H1 (cell line): Measurements from ENCODE around the gene CAPN1. TPM values are rescaled to one million over a fixed set of nuclear protein-coding genes. Genes with fewer than 3 reads are reported as not detected.

ENCODE experiments used
- CTCF ChIA-PET: fragments of 300-600 bp; sonication (Branson Sonifier 250); formaldehyde crosslinking; loops from one replicate; lab custom pipeline; 2021; ENCODE audit not compliant: partially characterized antibody; lab: Charles Lee
- POLR2A ChIA-PET: fragments of 300-600 bp; sonication (Branson Sonifier 250); formaldehyde crosslinking; loops from one replicate; lab custom pipeline; 2021; ENCODE audit warnings: inconsistent platforms; ENCODE audit not compliant: partially characterized antibody; lab: Charles Lee
- DNase-seq, 2 experiments: peaks; one replicate each; pipeline versions ENCODE4 v3.0.0 to v3.0.0-alpha.2; 2010 to 2022; ENCODE audit warnings: low spot score in 2 of 2, low read depth in 1 of 2, mixed read lengths in 1 of 2
- FAIRE-seq: peaks from 2 replicates; lab custom pipeline; 2011; peaks lifted over from hg19 to GRCh38; lab: Jason Lieb, UNC
- H2AFZ ChIP-seq: 2 replicates; pipeline ENCODE4 v1.8.1; 2012; ENCODE audit warnings: low read length, inconsistent platforms
- H2AK5ac ChIP-seq: 2 replicates; pipeline ENCODE4 v1.6.1; 2013; ENCODE audit warnings: low read depth, low read length
- H2BK120ac ChIP-seq: replicated peaks from 2 replicates; pipeline ENCODE3; 2013; ENCODE audit warnings: low read depth, low read length, inconsistent platforms
- H2BK12ac ChIP-seq: 2 replicates; pipeline ENCODE4 v1.6.1; 2013; ENCODE audit warnings: low read depth, low read length
- H2BK15ac ChIP-seq: 2 replicates; pipeline ENCODE4 v1.6.1; 2013; ENCODE audit warnings: low read length
- H2BK20ac ChIP-seq: 2 replicates; pipeline ENCODE4 v1.6.1; 2013; ENCODE audit warnings: low read length
- H2BK5ac ChIP-seq: 2 replicates; pipeline ENCODE4 v1.6.1; 2013; ENCODE audit warnings: low read depth, low read length
- H3K14ac ChIP-seq: 2 replicates; pipeline ENCODE4 v1.6.1; 2013; ENCODE audit warnings: inconsistent platforms; ENCODE audit not compliant: insufficient read length
- H3K18ac ChIP-seq: 2 replicates; pipeline ENCODE4 v1.6.1; 2013; ENCODE audit warnings: low read length; ENCODE audit errors: extremely low read depth
- H3K23ac ChIP-seq: 2 replicates; pipeline ENCODE4 v1.6.1; 2013; ENCODE audit warnings: inconsistent platforms; ENCODE audit not compliant: insufficient read length
- H3K23me2 ChIP-seq: 2 replicates; pipeline ENCODE4 v1.6.1; 2013; ENCODE audit warnings: low read depth, low read length
- H3K27ac ChIP-seq: 2 replicates; pipeline ENCODE4 v1.6.1; 2011; ENCODE audit warnings: low read depth, low read length, inconsistent platforms
- H3K27me3 ChIP-seq, 4 experiments: replicated peaks in 1 of 4; 1 replicate in 1 of 4; 2 replicates in 3 of 4; pipeline versions ENCODE4 v1.6.1 to v1.8.1; 2011 to 2013; ENCODE audit warnings: low read length in 3 of 4, mild to moderate bottlenecking in 3 of 4, inconsistent platforms in 2 of 4, mixed read lengths in 2 of 4, moderate library complexity in 1 of 4; ENCODE audit not compliant: control insufficient read depth in 3 of 4, insufficient read depth in 3 of 4; ENCODE audit errors: extremely low read depth in 1 of 4
- H3K36me3 ChIP-seq, 4 experiments: 2 replicates each; pipeline versions ENCODE4 v1.6.1 to v1.8.1; 2011 to 2013; ENCODE audit warnings: mild to moderate bottlenecking in 4 of 4, low read length in 3 of 4, moderate library complexity in 2 of 4, control low read depth in 1 of 4, inconsistent platforms in 1 of 4; ENCODE audit not compliant: insufficient read depth in 4 of 4, control insufficient read depth in 2 of 4
- H3K4ac ChIP-seq: replicated peaks from 2 replicates; pipeline ENCODE3; 2013; ENCODE audit warnings: low read length, low read depth, mixed read lengths, inconsistent platforms; ENCODE audit not compliant: insufficient read length
- H3K4me1 ChIP-seq, 4 experiments: replicated peaks in 1 of 4; 1 replicate in 1 of 4; 2 replicates in 3 of 4; pipeline versions ENCODE4 v1.6.1 to v1.8.1; 2011 to 2013; ENCODE audit warnings: low read length in 3 of 4, inconsistent platforms in 2 of 4, mixed read lengths in 1 of 4; ENCODE audit not compliant: insufficient read depth in 4 of 4, control insufficient read depth in 3 of 4
- H3K4me2 ChIP-seq, 2 experiments: 2 replicates each; pipeline versions ENCODE4 v1.6.1 to v1.8.1; 2011 to 2013; ENCODE audit warnings: low read depth in 2 of 2, low read length in 2 of 2, control low read depth in 1 of 2, inconsistent platforms in 1 of 2, mild to moderate bottlenecking in 1 of 2; ENCODE audit not compliant: insufficient read depth in 1 of 2
- H3K4me3 ChIP-seq, 4 experiments: fragments of 200-600, 300-600 bp in 1 of 4; sonication (generic), shearing (Covaris generic), sonication (Bioruptor Twin) in 1 of 4; 2 replicates each; pipeline versions ENCODE4 v1.5.1 to v1.8.1; 2011 to 2016; ENCODE audit warnings: low read length in 4 of 4, low read depth in 3 of 4, control low read depth in 2 of 4, inconsistent platforms in 2 of 4, mild to moderate bottlenecking in 2 of 4, mixed read lengths in 1 of 4, moderate library complexity in 1 of 4; ENCODE audit not compliant: insufficient read depth in 2 of 4; ENCODE audit errors: extremely low read depth in 1 of 4
- H3K56ac ChIP-seq: replicated peaks from 2 replicates; pipeline ENCODE3; 2013; ENCODE audit warnings: low read depth, mild to moderate bottlenecking, mixed read lengths, low read length, inconsistent platforms; ENCODE audit not compliant: insufficient read length
- H3K79me1 ChIP-seq: 2 replicates; pipeline ENCODE4 v1.6.1; 2013; ENCODE audit warnings: low read depth, low read length, control low read depth
- H3K79me2 ChIP-seq, 2 experiments: 2 replicates each; pipeline versions ENCODE4 v1.6.1 to v1.8.1; 2012 to 2013; ENCODE audit warnings: low read length in 2 of 2, mild to moderate bottlenecking in 2 of 2, inconsistent platforms in 1 of 2; ENCODE audit not compliant: insufficient read depth in 2 of 2, control insufficient read depth in 1 of 2
- H3K9ac ChIP-seq, 4 experiments: replicated peaks in 1 of 4; 1 replicate in 1 of 4; 2 replicates in 3 of 4; pipeline versions ENCODE4 v1.6.1 to v1.8.1; 2011 to 2013; ENCODE audit warnings: low read depth in 3 of 4, low read length in 3 of 4, control low read depth in 2 of 4, mild to moderate bottlenecking in 2 of 4, moderate library complexity in 2 of 4, inconsistent platforms in 1 of 4; ENCODE audit errors: extremely low read depth in 1 of 4
- H3K9me3 ChIP-seq, 2 experiments: 2 replicates each; pipeline versions ENCODE4 v1.6.1 to v1.8.1; 2012 to 2013; ENCODE audit warnings: mild to moderate bottlenecking in 2 of 2, moderate library complexity in 2 of 2, control low read depth in 1 of 2, inconsistent platforms in 1 of 2, low read depth in 1 of 2, low read length in 1 of 2, mixed read lengths in 1 of 2; ENCODE audit not compliant: insufficient read depth in 2 of 2
- H4K20me1 ChIP-seq, 2 experiments: replicated peaks in 1 of 2; 2 replicates each; pipeline versions ENCODE3 to v1.8.1; 2011 to 2013; ENCODE audit warnings: inconsistent platforms in 2 of 2, low read length in 2 of 2, mild to moderate bottlenecking in 1 of 2; ENCODE audit not compliant: insufficient read depth in 2 of 2, control insufficient read depth in 1 of 2
- H4K5ac ChIP-seq: 2 replicates; pipeline ENCODE4 v1.6.1; 2013; ENCODE audit warnings: low read length, low read depth, mixed read lengths, inconsistent platforms; ENCODE audit not compliant: insufficient read length
- H4K8ac ChIP-seq: 2 replicates; pipeline ENCODE4 v1.8.0; 2013; ENCODE audit warnings: mild to moderate bottlenecking, moderate library complexity, low read length, inconsistent platforms; ENCODE audit not compliant: insufficient read depth; ENCODE audit errors: extremely low read depth
- H4K91ac ChIP-seq: replicated peaks from 2 replicates; pipeline ENCODE3; 2013; ENCODE audit warnings: low read length, mixed read lengths, inconsistent platforms; ENCODE audit not compliant: insufficient read length
- CBX5 ChIP-seq: fragments of 300-800, 300-1000 bp; sonication (generic); IDR thresholded peaks from 2 replicates; pipeline ENCODE4 v1.7.1; 2016; ENCODE audit warnings: antibody characterized with exemption, low read length, low read depth
- CTBP2 ChIP-seq: IDR thresholded peaks from 2 replicates; pipeline ENCODE4 v1.7.0; 2011; ENCODE audit warnings: borderline replicate concordance, mild to moderate bottlenecking, moderate library complexity, mixed read lengths, low read length; ENCODE audit not compliant: insufficient read depth, insufficient read length
- E2F6 ChIP-seq: IDR thresholded peaks from 2 replicates; pipeline ENCODE4 v1.6.1; 2012; ENCODE audit warnings: inconsistent platforms
- EP300 ChIP-seq, 2 experiments: IDR thresholded peaks; 1 replicate in 1 of 2; 2 replicates in 1 of 2; pipeline ENCODE4 v1.6.1; 2011 to 2012; ENCODE audit warnings: low read depth in 2 of 2, low read length in 2 of 2, mild to moderate bottlenecking in 2 of 2, borderline replicate concordance in 1 of 2, inconsistent platforms in 1 of 2, moderate library complexity in 1 of 2
- FOSL1 ChIP-seq: IDR thresholded peaks from 2 replicates; pipeline ENCODE4 v1.6.1; 2011; ENCODE audit warnings: mild to moderate bottlenecking, low read depth, low read length, moderate library complexity; ENCODE audit not compliant: insufficient read depth
- KDM1A ChIP-seq: fragments of 200-600, 300-600 bp; sonication (generic); IDR thresholded peaks from 2 replicates; pipeline ENCODE4 v1.7.1; 2016; ENCODE audit warnings: mild to moderate bottlenecking, low read length, borderline replicate concordance
- NRF1 ChIP-seq: IDR thresholded peaks from 2 replicates; pipeline ENCODE4 v1.6.1; 2011; ENCODE audit warnings: mild to moderate bottlenecking, low read depth, low read length, improper control_type of control experiment
- POLR2AphosphoS5 ChIP-seq: IDR thresholded peaks from 2 replicates; pipeline ENCODE4 v1.6.1; 2011; ENCODE audit warnings: low read depth, low read length
- RXRA ChIP-seq: IDR thresholded peaks from 2 replicates; pipeline ENCODE4 v1.6.1; 2011; ENCODE audit warnings: low read depth, mild to moderate bottlenecking, low read length, moderate library complexity; ENCODE audit not compliant: insufficient read depth
- SP2 ChIP-seq: IDR thresholded peaks from 2 replicates; pipeline ENCODE4 v1.6.1; 2012; ENCODE audit warnings: mild to moderate bottlenecking, low read length, inconsistent platforms
- TCF12 ChIP-seq: IDR thresholded peaks from 2 replicates; pipeline ENCODE4 v1.6.1; 2011; ENCODE audit warnings: low read depth, mild to moderate bottlenecking, low read length
- WGBS, 2 experiments: shearing (Covaris generic) in 1 of 2; methylation state at CpG; one replicate each; pipeline versions ENCODE4 v1.1.6 to v1.1.7; 2013 to 2015; ENCODE audit warnings: low lambda C conversion rate in 2 of 2, mixed read lengths in 2 of 2, inconsistent platforms in 1 of 2, low coverage in 1 of 2, missing lambda C conversion rate in 1 of 2; ENCODE audit not compliant: insufficient replicate concordance in 2 of 2, insufficient coverage in 1 of 2, insufficient read length in 1 of 2; ENCODE audit errors: extremely low coverage in 1 of 2, missing lambda C conversion rate in 1 of 2; 5-methylcytosine and 5-hydroxymethylcytosine counted together
- polyA plus RNA-seq, 7 experiments: library from polyadenylated mRNA; depleted of rRNA in 3 of 7; stranded (reverse) in 5 of 7; unstranded in 2 of 7; fragments of >200 nt in 5 of 7; fragments of 200-250 nt in 2 of 7; gene quantifications; 1 replicate in 5 of 7; 2 replicates in 1 of 7; 4 replicates in 1 of 7; pipeline versions ENCODE4 v1.2.1 to v1.2.3, GENCODE V29; 2011 to 2013; ENCODE audit warnings: missing spikeins in 2 of 7, mixed read lengths in 2 of 7
- total RNA-seq: library from RNA; stranded (reverse); fragmentation: NEBNext Ultra II Directional; extraction: Animal tissue kit (Norgen Biotek cat#: 25700); gene quantifications from 2 replicates; pipeline ENCODE4 v1.2.1, GENCODE V29; 2021

Gene CAPN1
- total and polyA plus RNA-seq, 2 of the 8 experiments (the other 6 are each of a cell fraction or from before 2014, with no cell fraction given) = 194 to 233 TPM

GRCh38 chr11:65136515-65137096 is 45.1 kb upstream of the CAPN1 start:
- peaks cover 0 to 13% (median 7%) of the 10 kb centered on the region in 4 experiments; a peak in 6 of 7 replicates for H3K4me1 ChIP-seq
- 91% methylated on average over 15 of the region's 15 CpGs; no CpG with 5 or more reads in 1 of the 2 experiments for WGBS, 2 experiments
- no peaks in the 10 kb centered on the region for H3K27me3 ChIP-seq
- no peak overlapping the region for H3K18ac ChIP-seq
- no peak overlapping the region for H3K23ac ChIP-seq
- POLR2A ChIA-PET = interaction anchor here (0.8 to 15.8 kb wide), 8 partner anchors 10 to 374 kb away, joined by 3 to 305 read pairs (median 12); partner anchors contain the start of genes CAPN1, FAU, MRPL49 and NEAT1
- H2BK120ac ChIP-seq = no peak overlapping the region
- no peaks in the 10 kb centered on the region; a peak in 1 of 4 replicates for H3K9me3 ChIP-seq
- no peak overlapping the region; the same call in none of the 2 replicates for H2BK15ac ChIP-seq
- H4K91ac ChIP-seq = no peak overlapping the region
- no peak for FAIRE-seq
- H3K9ac ChIP-seq = no peak overlapping the region
- H3K56ac ChIP-seq = no peak overlapping the region
- CTCF ChIA-PET = interaction anchor here (0.6 to 3.0 kb wide), 5 partner anchors 8 to 410 kb away, joined by 3 to 14 read pairs (median 4); no protein-coding TSS in a partner anchor
- H2BK5ac ChIP-seq = no peak overlapping the region
- peaks cover 14% of the 10 kb centered on the region for H3K23me2 ChIP-seq
- H3K27ac ChIP-seq = no peak overlapping the region
- no peak overlapping the region; a peak in 1 of 4 replicates for H3K4me2 ChIP-seq
- no peak overlapping the region for H3K4me3 ChIP-seq
- peak overlapping the region; percentile 43; the same call in 1 of the 2 replicates for H2AK5ac ChIP-seq
- H2BK12ac ChIP-seq = no peak overlapping the region
- no peak overlapping the region for H4K8ac ChIP-seq
- no peak overlapping the region for H4K5ac ChIP-seq
- peaks cover 0 to 8% (median 5%) of the 10 kb centered on the region in 4 experiments; a peak in 5 of 8 replicates for H3K36me3 ChIP-seq
- DNase-seq = no peak
- H2AFZ ChIP-seq = no peak overlapping the region
- peaks cover 3% of the 10 kb centered on the region; the same call in 1 of the 2 replicates for H3K79me1 ChIP-seq
- peaks cover 0 to 15% of the 10 kb centered on the region in 2 experiments; a peak in 1 of 4 replicates for H3K79me2 ChIP-seq
- H3K14ac ChIP-seq = no peak overlapping the region
- H2BK20ac ChIP-seq = no peak overlapping the region
- H4K20me1 ChIP-seq = peaks cover 0 to 6% of the 10 kb centered on the region in 2 experiments
- no peak overlapping the region for H3K4ac ChIP-seq
- no peak for TF ChIP-seq TCF12
- TF ChIP-seq NRF1 = no peak
- no peak for TF ChIP-seq E2F6
- TF ChIP-seq SP2 = no peak
- TF ChIP-seq CBX5 = no peak
- TF ChIP-seq CTBP2 = no peak
- no peak for TF ChIP-seq RXRA
- no peak for TF ChIP-seq POLR2AphosphoS5
- TF ChIP-seq FOSL1 = no peak
- no peak for TF ChIP-seq EP300 (IDR thresholded peaks at IDR 0.05; ENCODE audit: borderline replicate concordance in 1 of 2, low read depth in 2 of 2, low read length in 2 of 2)
- no peak for TF ChIP-seq KDM1A
